IMR-90 (cell line): Measurements from ENCODE around the gene NAV2. TPM values are rescaled to one million over a fixed set of nuclear protein-coding genes. Genes with fewer than 3 reads are reported as not detected.

Experiments
- ATAC-seq: fragments of 200-7000 bp; cut with Tn5 transposase; 2 replicates; pipeline ENCODE4 v1.9.1; 2020; ENCODE audit warnings: low read depth, mild to moderate bottlenecking, moderate library complexity
- BruUV-seq: library from RNA; stranded (reverse); fragments of 400-500 nt; replicated peaks from 2 replicates; lab custom pipeline; 2021; lab: Mats Ljungman, UMichigan
- CTCF ChIA-PET: fragments of 300-600 bp; formaldehyde crosslinking; extraction: SDS; loops from one replicate; lab custom pipeline; 2021; ENCODE audit warnings: antibody characterized with exemption; lab: Yijun Ruan, JAX
- POLR2A ChIA-PET: fragments of 300-600 bp; sonication (Branson Sonifier 250); formaldehyde crosslinking; loops from one replicate; lab custom pipeline; 2022; ENCODE audit warnings: antibody characterized with exemption; ENCODE audit not compliant: unreplicated experiment; lab: Charles Lee
- DNase-seq: peaks from one replicate; pipeline ENCODE4 v3.0.0; 2013
- H2AFZ ChIP-seq: replicated peaks from 2 replicates; pipeline ENCODE3; 2013; ENCODE audit warnings: low read length, mild to moderate bottlenecking; ENCODE audit not compliant: poor library complexity
- H2AK5ac ChIP-seq: 2 replicates; pipeline ENCODE4 v1.6.1; 2013; ENCODE audit warnings: low read depth, low read length, inconsistent platforms
- H2AK9ac ChIP-seq: replicated peaks from 2 replicates; pipeline ENCODE3; 2013; ENCODE audit warnings: mild to moderate bottlenecking, low read depth, low read length, moderate library complexity; ENCODE audit not compliant: poor library complexity
- H2BK120ac ChIP-seq: 2 replicates; pipeline ENCODE4 v1.6.1; 2013; ENCODE audit warnings: low read depth, low read length, inconsistent platforms
- H2BK15ac ChIP-seq: 3 replicates; pipeline ENCODE4 v1.6.1; 2013; ENCODE audit warnings: low read depth, low read length, inconsistent platforms
- H2BK20ac ChIP-seq: 2 replicates; pipeline ENCODE4 v1.6.1; 2013; ENCODE audit warnings: low read depth, mild to moderate bottlenecking, inconsistent platforms, low read length, moderate library complexity
- H2BK5ac ChIP-seq: 2 replicates; pipeline ENCODE4 v1.6.1; 2013; ENCODE audit warnings: mild to moderate bottlenecking, low read depth, low read length, inconsistent platforms; ENCODE audit not compliant: poor library complexity, severe bottlenecking
- H3K14ac ChIP-seq: replicated peaks from 2 replicates; pipeline ENCODE4 v1.6.1; 2013; ENCODE audit warnings: low read depth, low read length, inconsistent platforms
- H3K18ac ChIP-seq: 2 replicates; pipeline ENCODE4 v1.6.1; 2013; ENCODE audit warnings: low read depth, low read length, control low read depth
- H3K23ac ChIP-seq: 2 replicates; pipeline ENCODE4 v1.6.1; 2013; ENCODE audit warnings: low read depth, low read length, inconsistent platforms
- H3K27ac ChIP-seq: 2 replicates; pipeline ENCODE4 v1.5.1; 2013; ENCODE audit warnings: mild to moderate bottlenecking, control low read depth, low read length; ENCODE audit not compliant: insufficient read depth
- H3K27me3 ChIP-seq: 2 replicates; pipeline ENCODE4 v1.6.1; 2013; ENCODE audit warnings: low read length; ENCODE audit not compliant: control insufficient read depth, insufficient read depth
- H3K36me3 ChIP-seq: 2 replicates; pipeline ENCODE4 v1.6.1; 2013; ENCODE audit warnings: low read length, mixed read lengths; ENCODE audit not compliant: control insufficient read depth, insufficient read depth
- H3K4ac ChIP-seq: 2 replicates; pipeline ENCODE4 v1.6.1; 2013; ENCODE audit warnings: low read depth, low read length, inconsistent platforms
- H3K4me1 ChIP-seq: 2 replicates; pipeline ENCODE4 v1.6.1; 2013; ENCODE audit warnings: low read length, mixed read lengths; ENCODE audit not compliant: control insufficient read depth, insufficient read depth
- H3K4me2 ChIP-seq: 2 replicates; pipeline ENCODE4 v1.6.1; 2013; ENCODE audit warnings: low read depth, mild to moderate bottlenecking, control low read depth, low read length, moderate library complexity
- H3K4me3 ChIP-seq: 2 replicates; pipeline ENCODE4 v1.5.1; 2013; ENCODE audit warnings: low read depth, mild to moderate bottlenecking, control low read depth, low read length, moderate library complexity; ENCODE audit not compliant: insufficient read depth
- H3K56ac ChIP-seq: 2 replicates; pipeline ENCODE4 v1.6.1; 2013; ENCODE audit warnings: low read length, inconsistent platforms; ENCODE audit not compliant: insufficient read depth; ENCODE audit errors: extremely low read depth
- H3K79me1 ChIP-seq, 2 experiments: 2 replicates each; pipeline ENCODE4 v1.6.1; 2013; ENCODE audit warnings: low read length in 2 of 2, inconsistent platforms in 1 of 2, low read depth in 1 of 2
- H3K9ac ChIP-seq: 2 replicates; pipeline ENCODE4 v1.6.1; 2013; ENCODE audit warnings: low read depth, low read length, control low read depth
- H3K9me1 ChIP-seq: 2 replicates; pipeline ENCODE4 v1.6.1; 2013; ENCODE audit warnings: low read length, inconsistent platforms; ENCODE audit not compliant: insufficient read depth
- H3K9me3 ChIP-seq: 2 replicates; pipeline ENCODE4 v1.6.1; 2013; ENCODE audit warnings: low read length; ENCODE audit not compliant: control insufficient read depth, insufficient read depth
- H4K20me1 ChIP-seq: 2 replicates; pipeline ENCODE4 v1.6.1; 2013; ENCODE audit warnings: low read length, inconsistent platforms; ENCODE audit not compliant: insufficient read depth
- H4K5ac ChIP-seq: 2 replicates; pipeline ENCODE4 v1.6.1; 2013; ENCODE audit warnings: mild to moderate bottlenecking, low read depth, low read length, control low read depth
- H4K8ac ChIP-seq, 2 experiments: 2 replicates each; pipeline ENCODE4 v1.6.1; 2013; ENCODE audit warnings: low read depth in 2 of 2, low read length in 2 of 2, control low read depth in 1 of 2, inconsistent platforms in 1 of 2
- H4K91ac ChIP-seq: 2 replicates; pipeline ENCODE4 v1.6.1; 2013; ENCODE audit warnings: low read depth, low read length, inconsistent platforms; ENCODE audit not compliant: insufficient read depth
- CEBPB ChIP-seq: IDR thresholded peaks from 2 replicates; pipeline ENCODE4 v1.6.1; 2012; ENCODE audit warnings: low read depth, low read length, improper control_type of control experiment
- NFE2L2 ChIP-seq: fragments of 150-350 bp; IDR thresholded peaks from 2 replicates; pipeline ENCODE4 v1.6.1; 2016; ENCODE audit warnings: low read depth, mild to moderate bottlenecking, low read length
- WGBS, 2 experiments: methylation state at CpG; one replicate each; pipeline versions ENCODE4 v1.1.5 to v1.1.7; 2013; ENCODE audit warnings: missing lambda C conversion rate in 2 of 2; ENCODE audit not compliant: insufficient read length in 1 of 2; ENCODE audit errors: extremely low coverage in 2 of 2; 5-methylcytosine and 5-hydroxymethylcytosine counted together
- dilution Hi-C: fragments of 300-500 bp; cut with HindIII; formaldehyde crosslinking; loops from one replicate; pipeline ENCODE4 v1.14.3; 2018; ENCODE audit warnings: low sequenced_read_pairs; ENCODE audit not compliant: unreplicated experiment
- in situ Hi-C: fragments of 300-500 bp; cut with MboI; formaldehyde crosslinking; loops from 3 replicates; pipeline ENCODE4 v1.14.3; 2019; ENCODE audit warnings: low sequenced_read_pairs, inconsistent platforms, mixed read lengths
- intact Hi-C: fragments of 100-400 bp; cut with micrococcal nuclease; formaldehyde crosslinking; loops from 2 replicates; pipeline ENCODE4 v1.10.0; 2022
- polyA plus RNA-seq, 3 experiments: library from polyadenylated mRNA; depleted of rRNA; stranded (reverse); fragments of >200 nt; gene quantifications; 2 replicates each; pipeline ENCODE4 v1.2.3, GENCODE V29; 2012; ENCODE audit warnings: low replicate concordance in 1 of 3
- total RNA-seq: library from RNA; depleted of rRNA; stranded (reverse); fragments of >200 nt; gene quantifications from 2 replicates; pipeline ENCODE4 v1.2.3, GENCODE V29; 2012

Gene NAV2
- total and polyA plus RNA-seq, 2 of the 4 experiments (the other 2 are of a cell fraction): 4.5 to 12.6 TPM

DNA sequence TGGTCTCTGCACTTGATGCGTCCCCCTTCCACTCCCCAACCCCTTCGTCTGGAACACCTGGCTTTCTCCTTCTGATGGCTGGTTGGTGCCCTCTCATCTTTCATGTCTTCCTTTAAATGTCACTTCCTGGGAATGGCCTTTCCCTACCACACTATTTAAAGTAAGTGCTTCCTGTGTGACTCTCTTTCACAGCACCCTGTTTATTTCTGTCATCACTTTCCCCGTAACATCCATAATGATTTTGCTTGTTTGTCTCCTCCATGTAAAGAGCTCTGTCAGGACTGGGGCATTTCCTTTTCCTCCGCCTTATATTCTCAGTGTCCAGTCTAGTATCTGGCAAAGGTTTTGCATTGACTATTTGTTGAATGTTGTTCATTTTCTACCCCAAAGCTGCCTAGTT, 304.7 kb downstream of the NAV2 start:
- DNase-seq (no peak), ATAC-seq (no peak)
- no peak overlapping the region for H3K9ac ChIP-seq
- intact Hi-C loops (no loop called here), in situ Hi-C loops (no loop called here), dilution Hi-C loops (no loop called here)
- no peak overlapping the region for H2BK15ac ChIP-seq
- no peak overlapping the region for H3K4ac ChIP-seq
- ChIA-PET CTCF (no interaction called here), POLR2A (no interaction called here)
- H4K8ac ChIP-seq: peak overlapping the region; percentile 33 to 38; a peak in 2 of 4 replicates
- no peak overlapping the region for H3K4me3 ChIP-seq
- H3K9me3 ChIP-seq: no peaks in the 10 kb centered on the region
- 0 out of 2 replicates have a peak overlapping the region, but pooled peaks have one; percentile 50 for H3K14ac ChIP-seq
- H2BK20ac ChIP-seq: no peak overlapping the region
- H3K27ac ChIP-seq: no peak overlapping the region
- H3K36me3 ChIP-seq: no peaks in the 10 kb centered on the region
- no peak overlapping the region for H3K23ac ChIP-seq
- peaks cover 2% of the 10 kb centered on the region; the same call in 1 of the 2 replicates for H4K20me1 ChIP-seq
- no peak overlapping the region for H2BK120ac ChIP-seq
- H2AFZ ChIP-seq: no peak overlapping the region
- peaks cover 3% of the 10 kb centered on the region; the same call in 1 of the 2 replicates for H3K9me1 ChIP-seq
- H3K4me1 ChIP-seq: peaks cover 21% of the 10 kb centered on the region
- peak overlapping the region; percentile 69; the same call in 1 of the 2 replicates for H3K18ac ChIP-seq
- WGBS, 2 experiments: 83% methylated on average over 1 of the region's 4 CpGs; no CpG with 5 or more reads in 1 of the 2 experiments
- no peak overlapping the region for H3K4me2 ChIP-seq
- no peak overlapping the region for H2AK9ac ChIP-seq
- H3K56ac ChIP-seq: no peak overlapping the region
- H2BK5ac ChIP-seq: no peak overlapping the region
- H4K5ac ChIP-seq: peak overlapping the region; percentile 80; the same call in 1 of the 2 replicates
- peaks cover 13 to 15% of the 10 kb centered on the region in 2 experiments; a peak in 3 of 4 replicates for H3K79me1 ChIP-seq
- BruUV-seq: no TSS peak
- H2AK5ac ChIP-seq: no peak overlapping the region
- no peak overlapping the region for H4K91ac ChIP-seq
- no peak for TF ChIP-seq CEBPB
- no peak for TF ChIP-seq NFE2L2
- no peaks in the 10 kb centered on the region for H3K27me3 ChIP-seq
